Stimulated activated CD8-positive, alpha-beta memory T cell treated with anti-CD3 and anti-CD28 coated beads, Interleukin-4, amount 100 ng/mL, for 24 hours (primary cell): ENCODE data around the gene MARCO.
"Not testable (repeated sequence)": the region's sequence is repeated elsewhere in the genome, so short reads cannot be mapped to it uniquely, and the experiment has no call there.

Experiments
- DNase-seq: peaks from one replicate; pipeline ENCODE4 v3.0.0-alpha.2; 2020; ENCODE audit warnings: low read depth

Gene MARCO

GRCh38 chr2:118974103-118974993 is 32.4 kb downstream of the MARCO start:
- DNase-seq, result no peak

DNA sequence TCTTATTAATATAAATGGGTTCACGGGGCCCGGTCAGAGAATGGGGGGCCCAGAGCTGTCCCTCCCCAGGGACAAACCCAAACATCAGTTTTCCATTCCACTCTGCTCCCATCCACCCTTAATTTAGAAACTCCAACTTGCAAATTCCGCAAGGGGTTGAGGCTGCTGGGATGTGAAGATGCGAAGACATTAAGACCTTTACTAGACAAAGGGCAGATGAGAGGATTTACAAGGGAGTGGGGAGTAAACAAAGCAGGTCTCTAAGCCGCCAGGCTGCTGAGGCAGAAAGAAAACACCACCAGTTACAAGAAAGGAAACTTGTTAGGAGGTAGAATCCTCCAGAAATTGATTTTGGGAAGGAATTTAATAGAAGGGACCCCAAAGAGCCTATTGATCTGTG is 33.1 kb downstream of the MARCO start:
- DNase-seq, result no peak

DNA sequence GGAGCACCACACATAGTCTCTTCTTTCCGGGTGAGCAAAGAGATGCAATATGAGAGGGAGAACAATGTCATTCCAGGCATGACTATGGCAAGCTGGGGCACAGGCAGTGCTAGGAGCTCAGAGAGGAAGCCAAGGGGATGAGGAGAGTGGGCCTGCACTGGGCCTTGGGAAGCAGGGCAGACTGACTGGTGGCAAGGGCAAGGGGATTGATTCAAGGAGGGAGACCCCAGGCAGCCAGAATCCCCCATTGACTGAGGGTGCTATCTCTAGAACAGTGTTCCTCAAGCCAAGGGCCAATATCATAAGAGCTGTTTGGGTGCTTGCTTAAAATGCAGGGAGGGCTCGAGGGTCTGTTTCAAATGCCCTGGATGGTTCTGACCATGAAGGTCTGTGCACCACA is 36.1 kb downstream of the MARCO start:
- DNase-seq, result no peak

- no peak for DNase-seq
These were observed 37.3 kb downstream of the MARCO start for GRCh38 chr2:118979152-118979861.

DNA sequence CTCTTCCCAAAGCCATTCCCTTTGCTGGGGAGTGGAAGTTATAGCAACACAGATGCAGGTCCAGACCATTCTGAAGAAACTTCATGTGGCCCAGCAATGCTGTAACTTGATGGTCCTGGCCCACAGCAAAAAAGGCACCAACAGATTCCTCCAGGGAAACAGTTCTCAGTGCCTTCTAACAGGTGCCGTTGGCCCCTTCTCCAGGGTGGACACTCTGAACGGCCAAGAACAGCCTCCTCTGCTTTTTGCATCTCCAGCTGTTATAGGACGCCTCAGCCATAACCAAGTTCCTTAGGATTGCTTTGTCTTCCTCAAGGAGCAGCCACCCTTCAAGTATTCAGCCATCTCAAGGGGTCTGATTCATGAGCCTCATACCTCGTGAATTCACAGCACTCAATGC is 38.0 kb downstream of the MARCO start:
- no peak for DNase-seq

DNA sequence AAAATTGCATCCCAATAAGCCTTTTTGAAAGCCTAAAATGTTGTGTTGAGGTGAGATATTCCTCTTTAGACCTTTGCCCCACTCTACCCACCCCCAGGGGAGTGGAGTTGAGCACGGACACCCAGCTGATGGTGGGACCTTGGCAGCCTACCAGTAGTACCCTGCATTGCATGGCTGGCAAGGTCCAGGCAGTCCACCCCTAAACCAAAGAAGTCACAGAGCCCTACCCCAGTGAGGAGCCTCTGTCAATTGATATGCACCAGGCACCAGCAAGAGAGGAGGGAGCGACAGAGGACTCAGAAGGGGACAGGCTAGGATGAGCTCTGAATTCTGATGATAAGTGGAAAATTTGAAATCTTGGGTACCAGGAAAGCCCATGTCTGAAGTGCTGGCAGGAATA is 38.6 kb downstream of the MARCO start:
- DNase-seq, result no peak

GRCh38 chr2:118981632-118982031 is 39.6 kb downstream of the MARCO start:
- no peak for DNase-seq

- DNase-seq, result no peak
These were observed 40.0 kb downstream of the MARCO start for GRCh38 chr2:118982039-118982438.

- DNase-seq, result no peak
These were observed 41.1 kb downstream of the MARCO start for GRCh38 chr2:118983133-118983532.

GRCh38 chr2:118983915-118984314 is 41.9 kb downstream of the MARCO start:
- DNase-seq, result no peak

DNA sequence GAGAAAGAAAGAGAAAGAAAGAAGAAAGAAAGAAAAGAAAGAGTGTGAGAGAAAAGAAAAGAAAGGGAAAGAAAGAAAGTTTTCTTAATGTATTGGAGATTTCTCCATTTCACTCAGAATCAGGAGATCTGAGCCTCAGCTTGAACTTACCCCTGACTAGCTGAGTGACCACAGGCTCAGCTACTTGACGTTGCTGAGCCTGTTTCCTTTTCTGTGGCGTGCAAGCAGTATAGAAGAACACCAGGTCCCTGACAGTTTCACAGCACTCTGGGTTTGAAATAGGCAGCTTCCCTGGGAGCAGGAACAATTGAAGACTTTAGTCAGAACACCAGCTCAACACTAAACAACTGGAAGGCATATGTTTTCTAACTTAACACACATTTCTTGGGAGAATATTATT is 44.7 kb downstream of the MARCO start:
- DNase-seq, result no peak

DNA sequence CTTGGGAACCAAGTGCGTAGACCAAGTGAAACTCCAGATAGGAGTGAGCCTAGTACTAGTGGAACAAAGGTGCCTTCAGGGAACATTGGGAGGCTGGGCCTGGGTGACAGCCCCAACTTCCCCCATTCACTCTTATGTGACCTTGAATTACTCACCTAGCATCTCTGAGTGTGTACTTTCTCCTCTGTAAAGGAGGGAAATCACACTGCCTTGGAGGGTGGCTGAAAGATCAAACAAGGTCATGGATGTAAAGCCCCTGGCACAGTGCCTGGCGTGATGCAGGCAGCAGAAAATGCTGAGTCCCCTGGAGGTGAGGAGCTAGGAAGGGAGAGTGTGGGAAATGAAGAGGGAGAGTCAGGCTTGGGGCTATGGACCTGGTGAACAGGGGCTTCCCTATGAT is 45.9 kb downstream of the MARCO start:
- no peak for DNase-seq

DNA sequence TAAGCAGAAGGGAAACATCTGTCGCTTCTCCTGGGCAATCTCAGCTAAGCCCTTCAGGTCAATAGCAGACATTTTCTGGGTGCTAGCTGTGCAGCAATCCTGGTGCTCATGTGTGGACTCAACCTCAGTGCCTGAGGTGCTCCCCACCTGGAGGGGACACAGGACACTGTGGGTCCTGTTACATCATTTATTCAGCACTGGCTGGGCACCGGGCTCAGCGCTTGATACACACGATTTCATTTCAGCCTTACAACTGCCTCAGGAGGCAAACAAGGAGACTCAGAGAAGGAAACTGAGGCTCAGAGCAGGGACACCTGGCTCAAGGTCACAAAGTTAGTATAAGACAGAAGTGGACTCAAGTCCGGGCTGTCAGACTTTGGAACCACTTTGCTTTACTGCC is 46.7 kb downstream of the MARCO start:
- no peak for DNase-seq

- no peak for DNase-seq
These were observed 47.5 kb downstream of the MARCO start for GRCh38 chr2:118989481-118989880.

DNA sequence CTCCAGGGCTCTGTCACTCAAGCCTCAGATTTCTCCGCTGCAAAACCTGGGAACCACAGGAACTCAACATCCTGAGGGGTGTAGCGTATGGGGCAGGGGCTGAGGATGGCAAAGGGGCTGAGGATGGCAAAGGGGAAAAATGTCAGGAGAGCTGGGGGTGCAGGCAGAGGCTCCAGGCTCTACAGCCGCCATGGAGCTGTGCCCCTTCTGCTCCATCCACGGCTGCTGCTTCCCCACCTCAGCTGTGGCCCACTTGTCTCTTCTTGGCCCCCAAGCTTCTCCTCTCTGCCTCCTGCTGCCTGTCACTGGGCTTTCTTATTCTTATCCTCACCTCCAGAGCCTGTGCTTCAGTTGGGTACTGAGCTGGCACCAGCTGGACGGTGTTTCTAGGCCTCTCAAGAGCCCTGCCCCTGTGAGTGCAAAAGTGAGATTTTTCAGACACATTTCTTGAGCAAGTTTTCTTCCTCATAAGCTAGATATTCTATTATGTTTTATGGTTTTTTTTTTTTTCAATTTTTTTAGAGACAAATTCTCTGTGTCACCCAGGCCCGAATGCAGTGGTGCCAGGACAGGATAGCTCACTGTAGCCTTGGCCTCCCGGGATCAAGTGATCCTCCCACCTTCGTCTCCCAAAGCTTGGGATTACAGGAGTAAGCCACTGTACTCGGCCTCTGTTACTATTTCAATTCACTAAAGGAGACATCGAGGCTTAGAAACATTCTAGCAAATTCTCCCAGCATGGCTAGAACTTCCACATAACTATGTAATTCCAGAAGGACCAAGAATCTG is 49.0 kb downstream of the MARCO start:
- DNase-seq, result no peak

- DNase-seq, result no peak
These were observed 49.6 kb downstream of the MARCO start for GRCh38 chr2:118991554-118991953.

GRCh38 chr2:118992740-118993391 is 50.9 kb downstream of the MARCO start:
- DNase-seq, result peak; percentile 5

DNA sequence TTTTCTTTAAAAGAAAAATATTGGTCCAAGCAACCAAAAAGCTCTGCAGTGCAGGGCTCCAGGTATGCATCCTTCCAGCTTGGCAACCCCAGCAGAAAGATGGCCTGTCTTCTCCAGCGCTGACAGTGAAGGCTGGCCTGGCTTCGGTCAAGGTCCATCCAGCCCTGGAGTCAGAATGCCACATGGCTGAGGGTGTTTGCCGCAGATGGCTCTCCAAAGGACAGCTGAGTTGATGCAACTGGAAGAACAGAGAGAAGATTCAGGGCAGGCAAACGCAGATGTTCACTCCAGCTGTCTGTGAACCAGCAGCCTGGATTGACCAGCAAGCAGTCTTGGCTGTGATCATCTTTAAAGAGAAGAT is 51.4 kb downstream of the MARCO start:
- no peak for DNase-seq

DNA sequence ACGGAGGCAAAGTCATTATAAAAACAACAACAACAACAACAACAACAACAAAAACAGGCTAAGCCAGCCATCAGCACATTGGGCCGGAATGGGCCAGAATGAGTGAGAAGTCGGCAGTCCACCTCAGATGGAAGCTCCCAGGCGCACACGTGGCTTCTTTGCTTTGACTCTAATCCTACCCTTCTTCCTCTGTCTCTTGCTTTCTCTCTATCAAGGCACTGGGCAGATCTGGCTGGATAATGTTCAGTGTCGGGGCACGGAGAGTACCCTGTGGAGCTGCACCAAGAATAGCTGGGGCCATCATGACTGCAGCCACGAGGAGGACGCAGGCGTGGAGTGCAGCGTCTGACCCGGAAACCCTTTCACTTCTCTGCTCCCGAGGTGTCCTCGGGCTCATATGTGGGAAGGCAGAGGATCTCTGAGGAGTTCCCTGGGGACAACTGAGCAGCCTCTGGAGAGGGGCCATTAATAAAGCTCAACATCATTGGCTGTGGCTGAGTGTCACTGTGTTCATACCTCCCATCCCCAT is 52.2 kb downstream of the MARCO start:
- no peak for DNase-seq

DNA sequence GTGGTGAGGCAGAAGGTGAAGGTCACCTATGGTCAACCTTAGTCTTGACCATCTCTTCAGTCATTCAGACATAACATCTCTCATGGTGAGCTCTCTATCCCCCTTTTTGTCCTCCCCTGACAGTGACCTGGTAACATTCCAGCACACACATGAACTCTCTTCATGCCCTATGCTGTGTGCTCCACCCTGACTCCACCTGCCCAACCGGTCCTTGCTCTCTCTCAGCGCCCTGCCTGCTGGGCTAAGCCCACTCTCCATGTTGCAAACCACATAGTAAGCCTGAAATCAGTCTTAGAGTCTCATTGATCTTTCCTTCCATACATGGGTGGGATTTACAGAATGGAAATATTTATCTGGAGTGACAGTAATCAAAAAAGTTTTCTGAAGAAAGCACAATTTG is 52.8 kb downstream of the MARCO start:
- no peak for DNase-seq

GRCh38 chr2:119003856-119004255 is 61.9 kb downstream of the MARCO start:
- DNase-seq, result not testable (repeated sequence)

GRCh38 chr2:119004602-119005001 is 62.6 kb downstream of the MARCO start:
- no peak for DNase-seq
